K562 (cell line): ENCODE results near the gene HLA-DMB. TPM values are rescaled to one million over a fixed set of nuclear protein-coding genes. Genes with fewer than 3 reads are reported as not detected.

Experiments used
- HES1 ChIP-seq: fragments of 450-650 bp; IDR thresholded peaks from 2 replicates; pipeline ENCODE4 v1.6.1; 2016; ENCODE audit warnings: low read depth, mild to moderate bottlenecking, moderate library complexity
- JUND ChIP-seq, 2 experiments: IDR thresholded peaks; 2 replicates in 1 of 2; 3 replicates in 1 of 2; pipeline ENCODE4 v1.6.1; 2011; ENCODE audit warnings: borderline replicate concordance in 2 of 2, low read depth in 2 of 2, low read length in 2 of 2, improper control_type of control experiment in 1 of 2, missing biosample characterization in 1 of 2, missing genetic modification characterization in 1 of 2, missing genetic modification reagents in 1 of 2
- MECOM ChIP-seq: fragments of 250-450 bp; sonication (Bioruptor Pico); IDR thresholded peaks from 2 replicates; pipeline ENCODE4 v1.8.0; 2022; ENCODE audit warnings: inconsistent platforms
- MEF2A ChIP-seq: IDR thresholded peaks from 2 replicates; pipeline ENCODE4 v1.6.1; 2011; ENCODE audit warnings: low read depth, mild to moderate bottlenecking, low read length, moderate library complexity; ENCODE audit not compliant: control insufficient read depth
- POLR2AphosphoS5 ChIP-seq: IDR thresholded peaks from 2 replicates; pipeline ENCODE4 v1.6.1; 2011; ENCODE audit warnings: mild to moderate bottlenecking, low read depth, low read length, moderate library complexity; ENCODE audit not compliant: control insufficient read depth, insufficient read depth
- POLR2B ChIP-seq: fragments of 450-650 bp; IDR thresholded peaks from 2 replicates; pipeline ENCODE4 v1.6.1; 2018; ENCODE audit warnings: low read depth; ENCODE audit not compliant: partially characterized antibody
- PRPF4 ChIP-seq: fragments of 200-400 bp; formaldehyde crosslinking; IDR thresholded peaks from one replicate; pipeline ENCODE4 v1.6.1; 2017; ENCODE audit warnings: low read length, low read depth, mild to moderate bottlenecking; ENCODE audit not compliant: insufficient read depth, poor library complexity, severe bottlenecking
- XRCC5 ChIP-seq: fragments of 200-400 bp; formaldehyde crosslinking; IDR thresholded peaks from 2 replicates; pipeline ENCODE4 v1.6.1; 2017; ENCODE audit warnings: low read depth, mild to moderate bottlenecking, low read length
- ZBTB5 ChIP-seq: fragments of 450-650 bp; IDR thresholded peaks from 2 replicates; pipeline ENCODE4 v1.6.1; 2017; ENCODE audit warnings: antibody characterized with exemption
- ZNF398 ChIP-seq: fragments of 250-450 bp; sonication (Bioruptor Pico); IDR thresholded peaks from 2 replicates; pipeline ENCODE4 v1.8.0; 2021; ENCODE audit warnings: moderate library complexity, mild to moderate bottlenecking, inconsistent platforms
- ZNF407 ChIP-seq: fragments of 450-650 bp; IDR thresholded peaks from 2 replicates; pipeline ENCODE4 v1.6.1; 2016; ENCODE audit warnings: low read depth
- ZNF561 ChIP-seq: fragments of 450-650 bp; formaldehyde crosslinking; conservative IDR thresholded peaks from 2 replicates; pipeline ENCODE4 v1.4.0; 2020; ENCODE audit warnings: mild to moderate bottlenecking, moderate library complexity
- polyA plus RNA-seq, 8 experiments: library from polyadenylated mRNA; depleted of rRNA in 4 of 8; stranded (reverse) in 5 of 8; unstranded in 3 of 8; fragments of >200 nt; fragmentation: Nextera tagmentation in 2 of 8; fragmentation: Illumina TruSeq in 1 of 8; extraction: Ambion mirVana in 2 of 8; extraction: Trizol in 1 of 8; gene quantifications; 2 replicates each; pipeline versions ENCODE4 v1.2.1 to v1.2.3, GENCODE V29; 2011 to 2014; ENCODE audit warnings: inconsistent platforms in 1 of 8, missing spikeins in 1 of 8
- total RNA-seq, 7 experiments: library from RNA; depleted of rRNA in 6 of 7; stranded (reverse); fragments of >200 nt in 6 of 7; fragmentation: Illumina TruSeq in 2 of 7; extraction: Trizol in 2 of 7; gene quantifications; 2 replicates each; pipeline versions ENCODE4 v1.2.1 to v1.2.3, GENCODE V29; 2011 to 2021; ENCODE audit warnings: low replicate concordance in 1 of 7

The HLA-DMB gene
- total and polyA plus RNA-seq, 9 of the 15 experiments (the other 6 are each of a cell fraction or from before 2014, with no cell fraction given): 0.38 TPM; not detected in 8

- TF ChIP-seq POLR2AphosphoS5 (no peak), ZBTB5 (no peak), ZNF561 (CRISPR knock-in tag) (no peak), HES1 (no peak), XRCC5 (0 out of 2 replicates have a peak, but pooled peaks have one; percentile 19), JUND (IDR thresholded peaks at IDR 0.05; ENCODE audit: borderline replicate concordance, low read depth, low read length) (no peak), JUND (tag; IDR thresholded peaks at IDR 0.05; ENCODE audit: borderline replicate concordance, low read depth, low read length) (peak; percentile 57; the same call in 1 of the 3 replicates), MEF2A (0 out of 2 replicates have a peak, but pooled peaks have one; percentile 11), MECOM (no peak), POLR2B (peak; percentile 38), ZNF407 (no peak; the same call in 1 of the 2 replicates), ZNF398 (CRISPR knock-in tag) (no peak), PRPF4 (no peak)
Observed at GRCh38 chr6:32967151-32968091, 26.6 kb upstream of the HLA-DMB start (continued).
